ENCODE measurements around the gene ARL6IP5.

DNA sequence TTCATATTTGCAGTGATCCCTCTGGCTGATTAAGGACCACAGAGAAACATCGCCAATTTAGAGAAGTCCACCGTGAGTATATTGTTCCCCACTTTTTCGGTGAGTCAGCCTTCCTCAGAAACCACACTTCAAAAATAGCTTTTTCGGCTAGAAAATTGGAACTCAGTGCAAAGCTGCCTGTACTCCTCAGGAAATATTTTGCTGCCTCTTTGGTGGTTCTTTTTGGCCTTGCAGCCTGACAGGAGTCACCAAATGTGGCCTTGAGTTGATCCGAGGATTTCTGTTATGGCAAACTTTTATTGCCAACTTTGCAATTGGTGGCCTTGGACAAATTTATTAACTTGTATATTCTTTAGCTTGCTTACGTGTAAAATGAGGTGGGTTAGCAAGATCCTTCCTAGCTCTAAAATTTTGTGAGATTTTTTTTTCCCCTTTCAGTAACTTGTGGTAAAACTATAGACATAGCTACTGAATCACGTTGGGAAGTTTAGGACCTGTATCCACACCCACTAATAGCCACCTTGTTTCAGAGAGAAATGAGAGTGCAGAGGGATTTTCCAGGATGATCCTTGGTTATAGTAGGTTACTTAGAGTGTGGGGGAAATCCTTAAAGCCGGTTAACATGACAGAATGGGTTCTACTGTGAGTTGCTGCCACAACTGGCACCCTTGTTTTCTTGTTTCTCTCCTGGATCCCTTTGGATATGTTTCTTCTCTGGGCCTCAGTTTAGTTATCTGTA, 9.9 kb downstream of the ARL6IP5 start:
- TF ChIP-seq CTCF (conservative IDR thresholded peaks at IDR 0.05; ENCODE audit: low read depth, low read length) (no peak), EZH2 (IDR thresholded peaks at IDR 0.05; ENCODE audit: low read length, unreplicated experiment) (no peak)

Measured in PC-3 (cell line).